ENCODE data around the gene OPN3. TPM values are rescaled to one million over a fixed set of nuclear protein-coding genes. Genes with fewer than 3 reads are reported as not detected.

Gene OPN3
- total RNA-seq, 2 donors from 2014 or later: 6.3 to 9.9 TPM

- H3K4me1 ChIP-seq: peaks cover 0 to 5% of the 10 kb centered on the region in 2 donors
- H3K27ac ChIP-seq: no peak overlapping the region
- TF ChIP-seq CTCF (IDR thresholded peaks at IDR 0.05): no peak
- DNase-seq (ENCODE audit: low spot score): no peak
- no peaks in the 10 kb centered on the region for H3K9me3 ChIP-seq
- H3K4me3 ChIP-seq: no peak overlapping the region
- H3K36me3 ChIP-seq: no peaks in the 10 kb centered on the region
- no peaks in the 10 kb centered on the region for H3K27me3 ChIP-seq
Measured at GRCh38 chr1:241610056-241610815, 29.9 kb downstream of the OPN3 start.

GRCh38 chr1:241608379-241609033 lies 31.7 kb downstream of the OPN3 start:
- no peaks in the 10 kb centered on the region for H3K36me3 ChIP-seq
- TF ChIP-seq CTCF (IDR thresholded peaks at IDR 0.05): no peak

GRCh38 chr1:241607497-241607896 lies 32.7 kb downstream of the OPN3 start:
- H3K4me1 ChIP-seq: peaks cover 0 to 5% of the 10 kb centered on the region in 2 donors
- no peaks in the 10 kb centered on the region for H3K36me3 ChIP-seq
- no peaks in the 10 kb centered on the region for H3K9me3 ChIP-seq
- no peak for DNase-seq (ENCODE audit: low spot score)
- H3K4me3 ChIP-seq: no peak overlapping the region
- H3K27me3 ChIP-seq: no peaks in the 10 kb centered on the region
- TF ChIP-seq CTCF (IDR thresholded peaks at IDR 0.05): no peak
- H3K27ac ChIP-seq: no peak overlapping the region

More at GRCh38 chr1:241608379-241609033, 31.7 kb downstream of the OPN3 start:
- peaks cover 0 to 5% of the 10 kb centered on the region in 2 donors for H3K4me1 ChIP-seq
- DNase-seq (ENCODE audit: low spot score): no peak
- no peak overlapping the region for H3K27ac ChIP-seq
- no peaks in the 10 kb centered on the region for H3K27me3 ChIP-seq
- H3K9me3 ChIP-seq: no peaks in the 10 kb centered on the region
- H3K4me3 ChIP-seq: no peak overlapping the region

- no peak for TF ChIP-seq CTCF (IDR thresholded peaks at IDR 0.05)
- DNase-seq (ENCODE audit: low spot score): no peak
- H3K9me3 ChIP-seq: no peaks in the 10 kb centered on the region
- H3K27me3 ChIP-seq: no peaks in the 10 kb centered on the region
- no peaks in the 10 kb centered on the region for H3K36me3 ChIP-seq
- no peak overlapping the region for H3K27ac ChIP-seq
- H3K4me1 ChIP-seq: peaks cover 0 to 5% of the 10 kb centered on the region in 2 donors
- H3K4me3 ChIP-seq: no peak overlapping the region
Measured at GRCh38 chr1:241606544-241606943, 33.6 kb downstream of the OPN3 start.

GRCh38 chr1:241605146-241605805 lies 34.9 kb downstream of the OPN3 start:
- Histone ChIP-seq H3K27ac (no peak overlapping the region), H3K4me3 (no peak overlapping the region), H3K9me3 (no peaks in the 10 kb centered on the region), H3K36me3 (no peaks in the 10 kb centered on the region), H3K27me3 (no peaks in the 10 kb centered on the region), H3K4me1 (no peaks in the 10 kb centered on the region)
- DNase-seq (ENCODE audit: low spot score): no peak
- no peak for TF ChIP-seq CTCF (IDR thresholded peaks at IDR 0.05)

Data from right atrium auricular region (tissue), 2 donors.